HepG2 (cell line): ENCODE data around the gene ZNF284. TPM values are rescaled to one million over a fixed set of nuclear protein-coding genes. Genes with fewer than 3 reads are reported as not detected.
A peak's percentile ranks its signal among the peaks of the same experiment; 100 is the strongest.

ENCODE experiments used
- ATRX ChIP-seq: sonication (generic); formaldehyde crosslinking; IDR thresholded peaks from 2 replicates; pipeline ENCODE4 v1.4.0; 2020; ENCODE audit warnings: missing genetic modification reagents, borderline replicate concordance
- GATAD2A ChIP-seq: IDR thresholded peaks from 2 replicates; pipeline ENCODE4 v1.6.1; 2016
- MXD4 ChIP-seq: IDR thresholded peaks from 2 replicates; pipeline ENCODE4 v1.6.1; 2016; ENCODE audit warnings: mild to moderate bottlenecking, missing biosample characterization, missing genetic modification reagents
- PCBP1 ChIP-seq: fragments of 200-400 bp; formaldehyde crosslinking; IDR thresholded peaks from 2 replicates; pipeline ENCODE4 v1.6.1; 2017; ENCODE audit warnings: mild to moderate bottlenecking, low read depth, low read length, borderline replicate concordance
- RARA ChIP-seq: IDR thresholded peaks from 2 replicates; pipeline ENCODE4 v1.6.1; 2016; ENCODE audit warnings: missing genetic modification reagents, missing compliant biosample characterization
- SP5 ChIP-seq: IDR thresholded peaks from 2 replicates; pipeline ENCODE4 v1.6.1; 2016; ENCODE audit warnings: low read depth, borderline replicate concordance
- SUZ12 ChIP-seq: fragments of 150-350 bp; IDR thresholded peaks from 2 replicates; pipeline ENCODE4 v1.6.1; 2014; ENCODE audit warnings: low read depth, low read length
- SYNCRIP ChIP-seq: fragments of 200-400 bp; formaldehyde crosslinking; IDR thresholded peaks from 2 replicates; pipeline ENCODE4 v1.6.1; 2018; ENCODE audit warnings: mild to moderate bottlenecking, low read depth, low read length; ENCODE audit not compliant: insufficient read depth
- YEATS2 ChIP-seq: sonication (generic); formaldehyde crosslinking; IDR thresholded peaks from 2 replicates; pipeline ENCODE4 v1.4.0; 2020; ENCODE audit warnings: missing genetic modification reagents, borderline replicate concordance
- ZFP37 ChIP-seq: sonication (generic); formaldehyde crosslinking; IDR thresholded peaks from 2 replicates; pipeline ENCODE4 v1.4.0; 2020; ENCODE audit warnings: missing genetic modification reagents, borderline replicate concordance
- ZNF367 ChIP-seq: sonication (generic); formaldehyde crosslinking; IDR thresholded peaks from 2 replicates; pipeline ENCODE4 v1.4.0; 2020; ENCODE audit warnings: missing genetic modification reagents, borderline replicate concordance
- ZNF577 ChIP-seq: sonication (generic); formaldehyde crosslinking; IDR thresholded peaks from 2 replicates; pipeline ENCODE4 v1.4.0; 2020; ENCODE audit warnings: mild to moderate bottlenecking, low read depth, missing genetic modification reagents, borderline replicate concordance
- ZNF615 ChIP-seq: sonication (generic); formaldehyde crosslinking; IDR thresholded peaks from 2 replicates; pipeline ENCODE4 v1.5.0; 2020; ENCODE audit warnings: mild to moderate bottlenecking, missing genetic modification reagents, borderline replicate concordance
- ZNF644 ChIP-seq: IDR thresholded peaks from 2 replicates; pipeline ENCODE4 v1.6.1; 2016; ENCODE audit warnings: low read depth
- ZNF660 ChIP-seq: sonication (generic); formaldehyde crosslinking; IDR thresholded peaks from 2 replicates; pipeline ENCODE4 v1.5.1; 2020; ENCODE audit warnings: mild to moderate bottlenecking, low read depth, missing genetic modification reagents, borderline replicate concordance
- ZNF747 ChIP-seq: sonication (generic); formaldehyde crosslinking; IDR thresholded peaks from 2 replicates; pipeline ENCODE4 v1.8.1; 2023; ENCODE audit warnings: missing genetic modification reagents, mild to moderate bottlenecking, borderline replicate concordance
- ZNF816 ChIP-seq: sonication (generic); formaldehyde crosslinking; IDR thresholded peaks from 2 replicates; pipeline ENCODE4 v1.8.0; 2022; ENCODE audit warnings: missing genetic modification reagents, mild to moderate bottlenecking, borderline replicate concordance
- polyA plus RNA-seq, 8 experiments: library from polyadenylated mRNA; depleted of rRNA in 3 of 8; stranded (reverse) in 7 of 8; unstranded in 1 of 8; fragments of >200 nt; fragmentation: Illumina TruSeq in 4 of 8; extraction: Trizol in 4 of 8; gene quantifications; 2 replicates each; pipeline versions ENCODE4 v1.2.1 to v1.2.3, GENCODE V29; 2011 to 2016; ENCODE audit warnings: low read depth in 4 of 8, missing spikeins in 1 of 8, mixed read lengths in 1 of 8; ENCODE audit not compliant: insufficient read depth in 1 of 8
- total RNA-seq, 5 experiments: library from RNA; depleted of rRNA; stranded (reverse); fragments of >200 nt; fragmentation: Illumina TruSeq; extraction: Trizol; gene quantifications; 2 replicates each; pipeline ENCODE4 v1.2.3, GENCODE V29; 2016; ENCODE audit warnings: low read depth in 1 of 5
- TF ChIP-seq, protein P1 (sequence below): sonication (generic); formaldehyde crosslinking; conservative IDR thresholded peaks from 2 replicates; pipeline ENCODE4 v1.8.0; 2022; ENCODE audit warnings: missing genetic modification reagents
- TF ChIP-seq, protein P2 (sequence below): sonication (generic); formaldehyde crosslinking; IDR thresholded peaks from 2 replicates; pipeline ENCODE4 v1.5.0; 2020; ENCODE audit warnings: mild to moderate bottlenecking, missing genetic modification reagents
- TF ChIP-seq, protein P3 (sequence below): sonication (generic); formaldehyde crosslinking; IDR thresholded peaks from 2 replicates; pipeline ENCODE4 v1.4.0; 2020; ENCODE audit warnings: missing genetic modification reagents, borderline replicate concordance
- TF ChIP-seq, protein P4 (sequence below): sonication (generic); formaldehyde crosslinking; IDR thresholded peaks from 2 replicates; pipeline ENCODE4 v1.5.1; 2020; ENCODE audit warnings: missing genetic modification reagents, mild to moderate bottlenecking, borderline replicate concordance
- TF ChIP-seq, protein P5 (sequence below): sonication (generic); formaldehyde crosslinking; IDR thresholded peaks from 2 replicates; pipeline ENCODE4 v1.5.0; 2020; ENCODE audit warnings: missing genetic modification reagents, mild to moderate bottlenecking, borderline replicate concordance

Gene ZNF284
- total and polyA plus RNA-seq, 2 of the 13 experiments (the other 11 are each of a cell fraction or from before 2014, with no cell fraction given): 1.2 to 2.3 TPM

DNA sequence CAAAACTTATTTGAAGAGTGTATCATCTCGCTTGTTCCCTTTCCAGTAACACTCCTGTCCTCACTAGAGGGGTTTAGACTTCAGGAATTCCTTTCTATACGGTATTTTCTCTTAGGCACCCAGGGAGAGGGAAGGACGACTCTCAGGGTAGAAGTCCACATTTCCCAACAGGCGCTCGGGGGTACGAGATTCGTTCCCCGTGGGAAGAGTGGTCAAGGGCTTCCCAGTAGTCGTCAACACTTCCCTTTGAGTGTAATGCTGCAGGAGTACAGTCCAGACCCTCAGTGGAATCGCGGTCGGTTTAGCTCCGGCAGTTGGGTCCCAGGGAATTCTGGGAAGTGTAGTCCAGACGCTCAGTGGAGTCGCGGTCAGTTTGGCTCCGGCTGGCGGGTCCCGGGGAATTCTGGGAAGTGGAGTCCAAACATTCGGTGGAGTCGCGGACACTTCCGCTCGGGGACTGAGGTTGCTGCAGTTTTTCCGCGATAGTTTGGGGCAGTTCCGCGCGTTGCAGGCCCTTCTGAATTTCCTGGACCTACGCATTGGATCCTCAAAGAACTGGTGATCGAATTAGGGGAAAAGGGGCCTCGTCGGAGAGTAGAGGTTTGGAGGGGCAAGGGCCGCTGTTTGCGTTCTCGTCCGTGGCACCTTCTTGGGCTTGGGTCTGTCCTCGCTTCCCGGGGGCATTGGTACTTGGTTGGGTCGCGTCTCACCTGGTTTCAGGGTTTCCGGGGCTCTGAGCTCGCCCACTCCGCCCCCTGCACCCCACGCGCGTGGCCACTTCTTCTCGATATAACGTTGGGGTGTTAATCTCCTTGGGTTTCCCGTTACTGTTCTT lies 22.2 kb downstream of the ZNF284 start, which contains the start of gene ZNF224 (continued):
- TF ChIP-seq SYNCRIP (no peak), SUZ12 (peak; percentile 87), ZNF660 (no peak), YEATS2 (CRISPR knock-in tag) (peak; percentile 68; the same call in 1 of the 2 replicates), ZNF747 (CRISPR knock-in tag) (no peak), ZNF615 (no peak), SP5 (CRISPR knock-in tag) (no peak), ZNF367 (CRISPR knock-in tag) (no peak), RARA (CRISPR knock-in tag) (peak; percentile 18; the same call in 1 of the 2 replicates), ATRX (CRISPR knock-in tag) (no peak), MXD4 (CRISPR knock-in tag) (no peak), ZNF644 (CRISPR knock-in tag) (no peak), ZNF816 (CRISPR knock-in tag) (no peak), ZFP37 (CRISPR knock-in tag) (0 out of 2 replicates have a peak, but pooled peaks have one; percentile 76), GATAD2A (peak; percentile 73), PCBP1 (no peak), ZNF577 (no peak)
- TF ChIP-seq, protein P1, sequence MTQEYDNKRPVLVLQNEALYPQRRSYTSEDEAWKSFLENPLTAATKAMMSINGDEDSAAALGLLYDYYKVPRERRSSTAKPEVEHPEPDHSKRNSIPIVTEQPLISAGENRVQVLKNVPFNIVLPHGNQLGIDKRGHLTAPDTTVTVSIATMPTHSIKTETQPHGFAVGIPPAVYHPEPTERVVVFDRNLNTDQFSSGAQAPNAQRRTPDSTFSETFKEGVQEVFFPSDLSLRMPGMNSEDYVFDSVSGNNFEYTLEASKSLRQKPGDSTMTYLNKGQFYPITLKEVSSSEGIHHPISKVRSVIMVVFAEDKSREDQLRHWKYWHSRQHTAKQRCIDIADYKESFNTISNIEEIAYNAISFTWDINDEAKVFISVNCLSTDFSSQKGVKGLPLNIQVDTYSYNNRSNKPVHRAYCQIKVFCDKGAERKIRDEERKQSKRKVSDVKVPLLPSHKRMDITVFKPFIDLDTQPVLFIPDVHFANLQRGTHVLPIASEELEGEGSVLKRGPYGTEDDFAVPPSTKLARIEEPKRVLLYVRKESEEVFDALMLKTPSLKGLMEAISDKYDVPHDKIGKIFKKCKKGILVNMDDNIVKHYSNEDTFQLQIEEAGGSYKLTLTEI: no peak
- TF ChIP-seq, protein P2, sequence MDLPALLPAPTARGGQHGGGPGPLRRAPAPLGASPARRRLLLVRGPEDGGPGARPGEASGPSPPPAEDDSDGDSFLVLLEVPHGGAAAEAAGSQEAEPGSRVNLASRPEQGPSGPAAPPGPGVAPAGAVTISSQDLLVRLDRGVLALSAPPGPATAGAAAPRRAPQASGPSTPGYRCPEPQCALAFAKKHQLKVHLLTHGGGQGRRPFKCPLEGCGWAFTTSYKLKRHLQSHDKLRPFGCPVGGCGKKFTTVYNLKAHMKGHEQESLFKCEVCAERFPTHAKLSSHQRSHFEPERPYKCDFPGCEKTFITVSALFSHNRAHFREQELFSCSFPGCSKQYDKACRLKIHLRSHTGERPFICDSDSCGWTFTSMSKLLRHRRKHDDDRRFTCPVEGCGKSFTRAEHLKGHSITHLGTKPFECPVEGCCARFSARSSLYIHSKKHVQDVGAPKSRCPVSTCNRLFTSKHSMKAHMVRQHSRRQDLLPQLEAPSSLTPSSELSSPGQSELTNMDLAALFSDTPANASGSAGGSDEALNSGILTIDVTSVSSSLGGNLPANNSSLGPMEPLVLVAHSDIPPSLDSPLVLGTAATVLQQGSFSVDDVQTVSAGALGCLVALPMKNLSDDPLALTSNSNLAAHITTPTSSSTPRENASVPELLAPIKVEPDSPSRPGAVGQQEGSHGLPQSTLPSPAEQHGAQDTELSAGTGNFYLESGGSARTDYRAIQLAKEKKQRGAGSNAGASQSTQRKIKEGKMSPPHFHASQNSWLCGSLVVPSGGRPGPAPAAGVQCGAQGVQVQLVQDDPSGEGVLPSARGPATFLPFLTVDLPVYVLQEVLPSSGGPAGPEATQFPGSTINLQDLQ: no peak
- TF ChIP-seq, protein P3, sequence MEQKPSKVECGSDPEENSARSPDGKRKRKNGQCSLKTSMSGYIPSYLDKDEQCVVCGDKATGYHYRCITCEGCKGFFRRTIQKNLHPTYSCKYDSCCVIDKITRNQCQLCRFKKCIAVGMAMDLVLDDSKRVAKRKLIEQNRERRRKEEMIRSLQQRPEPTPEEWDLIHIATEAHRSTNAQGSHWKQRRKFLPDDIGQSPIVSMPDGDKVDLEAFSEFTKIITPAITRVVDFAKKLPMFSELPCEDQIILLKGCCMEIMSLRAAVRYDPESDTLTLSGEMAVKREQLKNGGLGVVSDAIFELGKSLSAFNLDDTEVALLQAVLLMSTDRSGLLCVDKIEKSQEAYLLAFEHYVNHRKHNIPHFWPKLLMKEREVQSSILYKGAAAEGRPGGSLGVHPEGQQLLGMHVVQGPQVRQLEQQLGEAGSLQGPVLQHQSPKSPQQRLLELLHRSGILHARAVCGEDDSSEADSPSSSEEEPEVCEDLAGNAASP (CRISPR knock-in tag): no peak
- TF ChIP-seq, protein P4, sequence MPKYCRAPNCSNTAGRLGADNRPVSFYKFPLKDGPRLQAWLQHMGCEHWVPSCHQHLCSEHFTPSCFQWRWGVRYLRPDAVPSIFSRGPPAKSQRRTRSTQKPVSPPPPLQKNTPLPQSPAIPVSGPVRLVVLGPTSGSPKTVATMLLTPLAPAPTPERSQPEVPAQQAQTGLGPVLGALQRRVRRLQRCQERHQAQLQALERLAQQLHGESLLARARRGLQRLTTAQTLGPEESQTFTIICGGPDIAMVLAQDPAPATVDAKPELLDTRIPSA (CRISPR knock-in tag): no peak
- TF ChIP-seq, protein P5, sequence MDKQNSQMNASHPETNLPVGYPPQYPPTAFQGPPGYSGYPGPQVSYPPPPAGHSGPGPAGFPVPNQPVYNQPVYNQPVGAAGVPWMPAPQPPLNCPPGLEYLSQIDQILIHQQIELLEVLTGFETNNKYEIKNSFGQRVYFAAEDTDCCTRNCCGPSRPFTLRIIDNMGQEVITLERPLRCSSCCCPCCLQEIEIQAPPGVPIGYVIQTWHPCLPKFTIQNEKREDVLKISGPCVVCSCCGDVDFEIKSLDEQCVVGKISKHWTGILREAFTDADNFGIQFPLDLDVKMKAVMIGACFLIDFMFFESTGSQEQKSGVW (CRISPR knock-in tag): no peak
